GM13976 (cell line): ENCODE measurements around the gene AQP5.
A peak's percentile ranks its signal among the peaks of the same experiment; 100 is the strongest.

ENCODE experiments used
- DNase-seq: peaks from one replicate; pipeline ENCODE4 v3.0.0; 2012; ENCODE audit warnings: low spot score
- in situ Hi-C: fragments of 300-500 bp; cut with MboI; formaldehyde crosslinking; loops from one replicate; pipeline ENCODE4 v1.12.0; 2022; ENCODE audit warnings: low sequenced_read_pairs, mixed read lengths, inconsistent platforms; ENCODE audit not compliant: unreplicated experiment
- TF ChIP-seq, protein P1 (sequence below): IDR thresholded peaks from 2 replicates; pipeline ENCODE4 v1.5.1; 2012; ENCODE audit warnings: borderline replicate concordance, mild to moderate bottlenecking; ENCODE audit not compliant: insufficient read depth; ENCODE audit errors: extremely low read depth, missing control alignments, control extremely low read depth

The AQP5 gene

DNA sequence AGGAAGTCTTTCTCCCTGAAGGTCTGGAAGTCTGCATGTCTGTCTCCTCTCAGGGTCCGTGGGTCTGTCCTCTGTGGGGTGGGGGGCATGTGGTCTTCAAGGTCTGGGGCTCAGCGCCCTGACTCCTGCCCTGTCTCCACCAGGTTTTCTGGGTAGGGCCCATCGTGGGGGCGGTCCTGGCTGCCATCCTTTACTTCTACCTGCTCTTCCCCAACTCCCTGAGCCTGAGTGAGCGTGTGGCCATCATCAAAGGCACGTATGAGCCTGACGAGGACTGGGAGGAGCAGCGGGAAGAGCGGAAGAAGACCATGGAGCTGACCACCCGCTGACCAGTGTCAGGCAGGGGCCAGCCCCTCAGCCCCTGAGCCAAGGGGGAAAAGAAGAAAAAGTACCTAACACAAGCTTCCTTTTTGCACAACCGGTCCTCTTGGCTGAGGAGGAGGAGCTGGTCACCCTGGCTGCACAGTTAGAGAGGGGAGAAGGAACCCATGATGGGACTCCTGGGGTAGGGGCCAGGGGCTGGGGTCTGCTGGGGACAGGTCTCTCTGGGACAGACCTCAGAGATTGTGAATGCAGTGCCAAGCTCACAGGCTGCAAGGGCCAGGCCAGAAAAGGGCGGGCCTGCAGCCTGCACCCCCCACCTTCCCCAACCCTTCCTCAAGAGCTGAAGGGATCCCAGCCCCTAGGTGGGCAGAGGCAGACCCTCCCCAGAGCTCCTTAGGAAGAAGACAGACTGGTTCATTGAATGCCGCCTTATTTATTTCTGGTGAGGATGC lies 3.4 kb downstream of the AQP5 start:
- TF ChIP-seq, protein P1, sequence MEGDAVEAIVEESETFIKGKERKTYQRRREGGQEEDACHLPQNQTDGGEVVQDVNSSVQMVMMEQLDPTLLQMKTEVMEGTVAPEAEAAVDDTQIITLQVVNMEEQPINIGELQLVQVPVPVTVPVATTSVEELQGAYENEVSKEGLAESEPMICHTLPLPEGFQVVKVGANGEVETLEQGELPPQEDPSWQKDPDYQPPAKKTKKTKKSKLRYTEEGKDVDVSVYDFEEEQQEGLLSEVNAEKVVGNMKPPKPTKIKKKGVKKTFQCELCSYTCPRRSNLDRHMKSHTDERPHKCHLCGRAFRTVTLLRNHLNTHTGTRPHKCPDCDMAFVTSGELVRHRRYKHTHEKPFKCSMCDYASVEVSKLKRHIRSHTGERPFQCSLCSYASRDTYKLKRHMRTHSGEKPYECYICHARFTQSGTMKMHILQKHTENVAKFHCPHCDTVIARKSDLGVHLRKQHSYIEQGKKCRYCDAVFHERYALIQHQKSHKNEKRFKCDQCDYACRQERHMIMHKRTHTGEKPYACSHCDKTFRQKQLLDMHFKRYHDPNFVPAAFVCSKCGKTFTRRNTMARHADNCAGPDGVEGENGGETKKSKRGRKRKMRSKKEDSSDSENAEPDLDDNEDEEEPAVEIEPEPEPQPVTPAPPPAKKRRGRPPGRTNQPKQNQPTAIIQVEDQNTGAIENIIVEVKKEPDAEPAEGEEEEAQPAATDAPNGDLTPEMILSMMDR, result no peak
- in situ Hi-C loops, result no loop called here
- DNase-seq, result no peak

- TF ChIP-seq, protein P1, result no peak
- no peak for DNase-seq
- in situ Hi-C loops, result no loop called here
Observed at GRCh38 chr12:49965836-49966235, 4.2 kb downstream of the AQP5 start.

DNA sequence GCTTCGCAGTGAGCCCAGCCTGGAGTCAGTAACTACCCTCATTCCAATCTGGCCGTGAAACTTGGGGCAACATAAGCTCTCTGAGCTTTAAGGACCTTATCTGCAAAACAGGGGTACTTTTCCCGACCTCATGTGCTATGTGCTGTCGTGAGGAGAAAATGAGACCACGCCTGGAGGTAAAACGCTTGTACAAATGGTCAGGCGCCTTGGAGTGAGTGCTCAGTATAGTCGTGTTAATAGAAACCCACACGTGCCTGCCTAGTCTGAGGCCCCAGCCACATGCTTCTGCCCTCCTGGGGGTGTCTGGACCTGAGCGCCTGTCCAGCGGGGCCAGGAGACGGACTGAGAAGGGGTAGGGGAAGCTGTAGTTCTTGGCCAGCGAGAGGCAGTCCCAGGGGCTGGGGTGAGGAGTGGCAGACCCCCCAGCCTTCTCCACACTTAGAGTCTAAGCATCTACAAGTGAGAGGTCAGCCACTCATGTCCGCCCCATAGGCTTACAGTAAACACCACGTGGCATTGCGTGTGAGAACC lies 4.9 kb downstream of the AQP5 start:
- in situ Hi-C loops, result no loop called here
- TF ChIP-seq, protein P1, result no peak
- no peak for DNase-seq

DNA sequence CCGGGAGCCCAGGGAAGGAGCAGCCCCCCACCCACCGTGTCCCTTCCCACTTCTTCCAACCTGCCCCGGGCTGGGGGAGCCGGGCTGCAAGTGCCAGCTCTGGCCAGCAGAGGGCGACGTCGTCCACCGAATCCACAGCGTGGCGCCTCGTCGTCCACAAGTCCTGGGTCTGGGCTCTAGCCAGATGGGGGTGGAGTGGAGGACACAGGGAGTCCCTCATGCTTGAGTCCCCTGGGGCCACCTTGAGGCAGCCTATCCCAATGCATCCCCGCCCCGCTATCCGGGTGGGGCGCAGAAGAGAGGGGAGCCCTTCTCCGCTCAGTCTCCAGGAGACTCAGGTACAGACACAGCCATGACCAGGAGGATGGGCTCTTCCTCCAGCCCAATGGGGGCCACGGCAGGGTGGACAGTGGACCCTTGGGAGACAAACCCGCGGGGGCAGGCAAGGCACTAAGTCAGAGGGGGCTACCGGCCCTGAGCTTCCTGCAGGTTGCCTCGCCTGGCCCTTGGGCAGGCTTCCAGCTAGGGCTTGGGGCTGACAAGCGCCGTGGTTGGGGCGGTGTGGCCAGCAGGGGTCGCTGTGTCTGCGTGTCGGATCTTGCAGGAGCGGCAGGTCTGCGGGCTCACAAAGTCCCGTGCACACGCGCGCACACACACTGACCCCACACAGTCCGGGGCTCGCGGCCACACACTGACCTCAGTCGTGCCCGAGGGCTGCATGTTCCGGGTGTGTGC lies 5.5 kb downstream of the AQP5 start:
- in situ Hi-C loops, result no loop called here
- TF ChIP-seq, protein P1, result peak; percentile 99
- peak; percentile 94 for DNase-seq

- no peak for DNase-seq
- TF ChIP-seq, protein P1, result no peak
- in situ Hi-C loops, result no loop called here
Observed at GRCh38 chr12:49967777-49968250, 6.1 kb downstream of the AQP5 start.

GRCh38 chr12:49968471-49968870 lies 6.8 kb downstream of the AQP5 start:
- in situ Hi-C loops, result no loop called here
- TF ChIP-seq, protein P1, result no peak
- DNase-seq, result no peak
